Measurements from ENCODE around the gene FAAP20.

Gene FAAP20

GRCh38 chr1:2193514-2194281, 874 bp downstream of the FAAP20 start:
- no peak for DNase-seq

GRCh38 chr1:2192031-2192995, 2.3 kb downstream of the FAAP20 start:
- DNase-seq: no peak

- no peak for DNase-seq
Observed at GRCh38 chr1:2190491-2190976, 4.0 kb downstream of the FAAP20 start.

- DNase-seq: peak; percentile 96
Observed at GRCh38 chr1:2189459-2190425, 4.8 kb downstream of the FAAP20 start.

- no peak for DNase-seq
Observed at GRCh38 chr1:2188336-2188735, 6.2 kb downstream of the FAAP20 start.

GRCh38 chr1:2187619-2188018, 7.0 kb downstream of the FAAP20 start:
- no peak for DNase-seq

- DNase-seq: no peak
Observed at GRCh38 chr1:2186901-2187300, 7.7 kb downstream of the FAAP20 start.

GRCh38 chr1:2185880-2186855, 8.4 kb downstream of the FAAP20 start:
- no peak for DNase-seq

GRCh38 chr1:2184934-2185333, 9.6 kb downstream of the FAAP20 start:
- no peak for DNase-seq

GRCh38 chr1:2184531-2184930, 10.0 kb downstream of the FAAP20 start:
- no peak for DNase-seq

- no peak for DNase-seq
Observed at GRCh38 chr1:2183937-2184334, 10.6 kb downstream of the FAAP20 start.

GRCh38 chr1:2182376-2182775, 12.2 kb downstream of the FAAP20 start:
- no peak for DNase-seq

- DNase-seq: no peak
Observed at GRCh38 chr1:2181752-2182151, 12.8 kb downstream of the FAAP20 start.

- DNase-seq: no peak
Observed at GRCh38 chr1:2181271-2181670, 13.3 kb downstream of the FAAP20 start.

GRCh38 chr1:2180297-2181245, 14.0 kb downstream of the FAAP20 start:
- DNase-seq: no peak

- no peak for DNase-seq
Observed at GRCh38 chr1:2179283-2180013, 15.1 kb downstream of the FAAP20 start.

- no peak for DNase-seq
Observed at GRCh38 chr1:2178875-2179274, 15.7 kb downstream of the FAAP20 start.

GRCh38 chr1:2177946-2178538, 16.5 kb downstream of the FAAP20 start:
- no peak for DNase-seq

GRCh38 chr1:2177541-2177940, 17.0 kb downstream of the FAAP20 start:
- DNase-seq: no peak

Data from hematopoietic multipotent progenitor cell treated with erythropoietin and hydrocortisone succinate and interleukin-3 and kit ligand, for 4 days (in vitro differentiated cells).